ENCODE measurements around the gene PCSK5.

GRCh38 chr9:75876999-75877640 lies 13.4 kb upstream of the PCSK5 start:
- no peak for TF ChIP-seq YY1 (IDR thresholded peaks at IDR 0.05; ENCODE audit: insufficient read depth, insufficient read length)
- no peak for TF ChIP-seq ZNF274 (IDR thresholded peaks at IDR 0.05; ENCODE audit: low read depth, low read length)
- no peak for TF ChIP-seq SUZ12 (IDR thresholded peaks at IDR 0.05; ENCODE audit: extremely low read depth, insufficient read depth, insufficient read length)
